Amniotic stem cell (primary cell): Measurements from ENCODE around the gene IER3IP1.
"Not testable (repeated sequence)": the region's sequence is repeated elsewhere in the genome, so short reads cannot be mapped to it uniquely, and the experiment has no call there.

Experiments used
- DNase-seq: peaks from one replicate; lab custom pipeline; 2025; lab: John Stamatoyannopoulos, UW

IER3IP1 gene

GRCh38 chr18:47175898-47176575 lies at the start of gene IER3IP1:
TSS of gene IER3IP1 (minus strand) at chr18:47176364. CDS start at chr18:47176277, 87 bp downstream.
- peak; percentile 55 for DNase-seq

- peak; percentile 7 for DNase-seq
Measured at GRCh38 chr18:47215554-47216138, 39.5 kb upstream of the IER3IP1 start.

- DNase-seq, result no peak
Measured at GRCh38 chr18:47209171-47209570, 33.0 kb upstream of the IER3IP1 start.

GRCh38 chr18:47206945-47207637 lies 30.9 kb upstream of the IER3IP1 start:
- no peak for DNase-seq

DNA sequence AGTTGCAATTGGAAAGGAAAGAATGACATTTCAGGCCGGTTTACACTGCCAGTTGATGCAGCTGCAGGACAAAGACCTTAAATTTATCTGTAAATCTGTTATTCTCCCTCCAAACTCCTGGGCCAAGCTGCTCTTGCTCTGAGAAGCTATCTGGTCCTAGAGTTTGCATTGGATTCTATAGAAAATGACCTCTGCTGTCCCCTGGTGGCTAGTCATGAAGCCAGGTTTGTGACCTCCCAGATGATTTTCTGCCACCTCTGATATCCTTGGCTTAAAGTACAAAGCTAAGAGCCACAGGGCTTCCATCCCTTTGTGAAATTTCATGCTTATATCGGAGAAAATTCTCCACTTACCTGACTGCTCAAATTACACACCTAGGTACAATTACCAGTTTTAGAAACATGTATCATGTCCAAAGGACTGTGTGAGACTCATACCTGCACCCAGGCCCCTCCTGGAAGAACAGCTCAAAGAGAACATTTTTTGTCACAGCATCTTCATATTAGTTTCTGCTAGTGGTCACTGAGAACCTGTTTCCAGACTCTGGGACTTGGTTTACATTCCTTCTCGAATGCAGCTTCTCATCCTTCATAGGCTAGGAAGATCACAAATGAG lies 28.9 kb upstream of the IER3IP1 start:
- peak; percentile 4 for DNase-seq

DNA sequence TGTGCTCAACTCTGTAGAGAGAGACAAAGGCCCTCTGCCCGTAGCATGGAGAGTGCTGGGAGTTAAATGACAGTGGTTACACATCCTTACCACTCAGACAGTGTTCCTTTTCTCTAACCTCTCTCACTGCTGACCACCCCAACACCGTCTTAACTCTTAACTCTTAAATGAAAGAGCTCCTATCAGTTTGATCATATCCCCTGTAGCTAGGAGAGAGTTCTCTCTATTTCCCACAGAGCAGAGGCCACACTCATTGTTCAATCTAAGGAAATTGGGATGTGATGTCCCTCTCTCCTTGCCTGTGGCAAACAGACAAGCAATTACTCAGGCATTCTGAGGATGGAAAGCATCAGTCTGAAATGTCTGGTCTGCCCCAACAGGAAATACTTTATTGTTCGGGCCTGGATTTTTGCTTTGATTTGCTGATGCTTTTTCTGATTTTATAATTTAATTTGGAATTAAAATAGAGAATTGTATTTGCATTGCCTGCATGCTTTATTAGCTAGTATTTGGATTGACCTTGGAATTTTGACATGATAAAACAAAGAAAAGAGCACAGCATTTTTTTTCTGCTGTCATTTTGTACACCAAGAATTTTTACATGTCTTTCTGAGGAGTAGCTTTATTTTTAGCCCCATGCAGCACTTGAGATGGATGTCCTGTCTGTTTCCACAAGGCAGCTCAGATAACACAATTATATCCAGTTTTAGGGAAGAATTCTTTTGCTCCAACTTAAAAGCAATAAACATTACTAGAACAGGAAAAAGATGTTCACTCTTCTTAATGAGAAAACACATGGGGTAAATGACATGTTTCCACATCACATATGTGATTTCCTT lies 27.7 kb upstream of the IER3IP1 start:
- DNase-seq, result no peak

DNA sequence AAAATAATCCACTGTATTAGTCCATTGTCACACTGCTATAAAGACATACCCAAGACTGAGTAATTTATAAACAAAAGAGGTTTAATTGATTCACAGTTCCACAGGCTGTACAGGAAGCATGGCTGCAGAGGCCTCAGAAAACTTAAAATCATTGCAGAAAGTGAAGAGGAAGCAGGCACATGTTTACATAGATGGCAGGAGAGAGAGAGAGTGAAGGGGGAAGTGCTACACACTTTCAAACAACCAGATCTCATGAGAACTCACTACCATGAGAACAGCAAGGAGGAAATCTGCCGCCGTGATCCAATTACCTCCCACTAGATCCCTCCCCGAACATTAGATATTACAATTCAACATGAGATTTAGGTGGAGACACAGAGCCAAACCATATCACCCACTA lies 19.8 kb upstream of the IER3IP1 start:
- DNase-seq, result not testable (repeated sequence)

DNA sequence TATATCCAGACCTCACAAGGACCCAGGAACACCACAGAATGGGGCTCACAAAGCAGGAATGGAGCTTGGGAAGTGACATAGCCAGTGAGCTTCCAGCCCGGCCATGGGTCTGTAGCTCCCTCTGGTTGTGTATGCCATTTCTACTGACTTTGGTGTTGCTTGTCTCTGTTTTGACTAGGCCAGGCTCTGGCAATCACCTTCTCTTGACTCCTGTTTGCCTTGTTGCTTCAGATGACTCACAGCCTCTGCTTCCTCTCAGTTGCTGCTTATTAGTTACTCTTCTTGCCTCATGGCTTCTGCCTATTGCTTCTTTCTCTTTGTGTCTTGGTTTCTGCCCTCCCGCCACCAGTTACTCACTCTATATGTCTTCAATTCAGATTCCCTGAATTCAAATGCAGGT lies 15.8 kb upstream of the IER3IP1 start:
- DNase-seq, result no peak

DNA sequence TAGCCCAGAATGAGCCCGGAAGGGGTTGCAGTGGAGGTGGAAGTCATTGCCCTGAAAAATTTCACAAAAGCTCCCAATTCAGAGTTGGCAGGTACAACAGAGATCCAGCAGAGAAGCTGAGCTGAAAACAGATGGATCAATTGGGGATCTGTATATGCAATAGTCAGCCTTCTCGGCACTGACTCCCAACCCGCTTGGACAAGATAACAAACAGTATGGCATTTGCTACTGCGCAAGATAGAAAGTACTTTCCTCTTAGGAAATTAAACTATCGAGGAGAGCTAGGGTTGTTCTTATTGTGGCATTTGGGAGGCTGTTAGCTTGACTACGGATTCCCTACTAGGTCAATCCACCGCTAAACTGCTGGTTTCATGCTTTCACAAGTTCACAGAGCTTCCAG lies 11.6 kb upstream of the IER3IP1 start:
- no peak for DNase-seq

- no peak for DNase-seq
Measured at GRCh38 chr18:47184419-47185050, 8.4 kb upstream of the IER3IP1 start.

- not testable (repeated sequence) for DNase-seq
Measured at GRCh38 chr18:47182156-47182555, 6.0 kb upstream of the IER3IP1 start.

DNA sequence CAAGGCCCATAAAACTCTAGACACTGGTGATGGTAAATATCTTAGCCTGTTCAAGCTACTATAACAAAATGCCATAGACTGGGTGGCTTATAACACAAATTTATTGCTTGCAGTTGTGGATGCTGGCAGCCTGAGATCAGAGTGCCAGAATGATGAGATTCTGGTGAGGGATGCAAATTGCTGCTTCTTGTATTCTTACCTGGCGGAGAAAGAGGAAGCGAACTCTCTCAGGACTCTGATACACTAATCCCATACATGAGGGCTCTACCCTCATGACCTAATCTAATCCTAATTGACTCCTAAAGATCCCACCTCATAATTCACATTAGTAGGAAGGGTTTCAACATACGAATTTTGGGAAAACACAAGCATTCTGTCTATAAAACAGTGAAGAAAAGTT lies 4.6 kb upstream of the IER3IP1 start:
- no peak for DNase-seq

- DNase-seq, result no peak
Measured at GRCh38 chr18:47179520-47179919, 3.4 kb upstream of the IER3IP1 start.

GRCh38 chr18:47175283-47175897 lies 774 bp downstream of the IER3IP1 start:
- DNase-seq, result no peak

DNA sequence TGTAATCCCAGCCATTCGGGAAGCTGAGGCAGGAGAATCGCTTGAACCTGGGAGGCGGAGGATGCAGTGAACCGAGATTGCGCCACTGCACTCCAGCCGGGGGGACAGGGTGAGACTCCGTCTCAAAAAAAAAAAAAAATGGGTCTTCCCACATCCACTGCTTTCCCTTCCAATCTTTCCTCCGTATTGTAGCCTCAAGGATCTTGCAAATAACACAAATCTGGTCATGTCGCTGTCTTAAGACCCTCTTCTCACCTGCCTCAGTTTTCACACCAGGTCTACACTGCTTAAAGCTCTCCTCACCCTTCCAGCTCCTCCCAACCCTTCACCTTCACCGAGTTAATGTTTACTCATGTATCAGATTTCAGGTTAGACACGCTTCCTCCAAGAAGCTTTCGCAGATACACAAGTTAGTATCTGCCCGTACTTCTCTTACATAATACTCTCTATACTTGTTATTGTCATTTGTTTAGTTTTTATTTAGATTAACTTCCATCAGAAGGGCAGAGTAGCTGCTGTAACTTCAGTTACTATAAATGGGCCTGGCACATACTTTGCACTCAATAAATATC lies 1.5 kb downstream of the IER3IP1 start:
- no peak for DNase-seq

GRCh38 chr18:47172476-47172875 lies 3.7 kb downstream of the IER3IP1 start:
- DNase-seq, result no peak

- no peak for DNase-seq
Measured at GRCh38 chr18:47168913-47169312, 7.3 kb downstream of the IER3IP1 start.

- DNase-seq, result no peak
Measured at GRCh38 chr18:47168509-47168908, 7.7 kb downstream of the IER3IP1 start.

- DNase-seq, result no peak
Measured at GRCh38 chr18:47166294-47166693, 9.9 kb downstream of the IER3IP1 start.

- no peak for DNase-seq
Measured at GRCh38 chr18:47163241-47163640, 12.9 kb downstream of the IER3IP1 start.

DNA sequence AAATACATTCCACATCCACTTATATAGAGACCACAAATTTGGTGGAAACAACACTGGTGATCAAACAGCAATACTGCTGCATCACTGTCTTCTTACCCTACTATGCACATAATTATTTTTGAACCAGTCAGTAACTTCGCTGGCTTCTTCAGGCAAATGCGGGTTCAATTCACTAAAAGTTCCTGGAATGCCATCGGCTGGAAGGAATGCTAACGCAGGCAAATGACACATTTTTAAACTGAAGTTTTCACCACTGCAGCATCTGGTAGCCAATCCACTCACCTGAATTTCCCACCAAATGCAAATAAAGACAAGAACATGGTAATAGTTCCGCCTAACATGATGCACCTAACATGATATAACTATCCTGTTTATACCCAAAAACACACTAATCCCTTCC lies 15.9 kb downstream of the IER3IP1 start:
- DNase-seq, result no peak
